HG02973 (cell line): ENCODE measurements around the gene KRTAP19-5.
"Not testable (repeated sequence)": the region's sequence is repeated elsewhere in the genome, so short reads cannot be mapped to it uniquely, and the experiment has no call there.

Experiments
- ATAC-seq: cut with Tn5 transposase; IDR thresholded peaks from one replicate; pipeline ENCODE4 v1.9.1; 2021; ENCODE audit warnings: moderate library complexity; ENCODE audit not compliant: unreplicated experiment

KRTAP19-5 gene

GRCh38 chr21:30502041-30502440 lies at the start of gene KRTAP19-5:
TSS of gene KRTAP19-5 (minus strand) at chr21:30502141. CDS start at chr21:30502090, 51 bp downstream.
- ATAC-seq = no peak

- ATAC-seq = no peak
Measured at GRCh38 chr21:30541764-30542163, 39.8 kb upstream of the KRTAP19-5 start, which contains the start of gene KRTAP19-6. TSS of gene KRTAP19-6 (minus strand) at chr21:30541864. CDS start at chr21:30541833, 31 bp downstream.

- no peak for ATAC-seq
Measured at GRCh38 chr21:30518876-30519275, 16.9 kb upstream of the KRTAP19-5 start.

GRCh38 chr21:30515681-30516080 lies 13.7 kb upstream of the KRTAP19-5 start:
- ATAC-seq = no peak

GRCh38 chr21:30505621-30506205 lies 3.8 kb upstream of the KRTAP19-5 start:
- ATAC-seq = not testable (repeated sequence)

GRCh38 chr21:30497065-30497464 lies 4.9 kb downstream of the KRTAP19-5 start, which contains the start of gene KRTAP19-4:
TSS of gene KRTAP19-4 (minus strand) at chr21:30497165. CDS start at chr21:30497110, 55 bp downstream.
- ATAC-seq = no peak

GRCh38 chr21:30491963-30492428 lies 9.9 kb downstream of the KRTAP19-5 start, which contains the start of gene KRTAP19-3:
TSS of gene KRTAP19-3 (minus strand) at chr21:30492013. CDS start at chr21:30491957, 56 bp downstream.
- ATAC-seq = no peak

- ATAC-seq = no peak
Measured at GRCh38 chr21:30487336-30487735, 14.6 kb downstream of the KRTAP19-5 start, which contains the start of gene KRTAP19-2. TSS of gene KRTAP19-2 (minus strand) at chr21:30487436. CDS start at chr21:30487348, 88 bp downstream.

- no peak for ATAC-seq
Measured at GRCh38 chr21:30486180-30486579, 15.8 kb downstream of the KRTAP19-5 start.

GRCh38 chr21:30482130-30482529 lies 19.8 kb downstream of the KRTAP19-5 start:
- no peak for ATAC-seq

GRCh38 chr21:30480145-30480544 lies 21.8 kb downstream of the KRTAP19-5 start, which contains the start of gene KRTAP19-1:
TSS of gene KRTAP19-1 (minus strand) at chr21:30480367. CDS start at chr21:30480317, 50 bp downstream.
- no peak for ATAC-seq

GRCh38 chr21:30479259-30479658 lies 22.7 kb downstream of the KRTAP19-5 start:
- ATAC-seq = no peak

GRCh38 chr21:30478004-30478403 lies 23.9 kb downstream of the KRTAP19-5 start:
- ATAC-seq = no peak

GRCh38 chr21:30468900-30469714 lies 32.8 kb downstream of the KRTAP19-5 start:
- no peak for ATAC-seq

- ATAC-seq = no peak
Measured at GRCh38 chr21:30463713-30464112, 38.2 kb downstream of the KRTAP19-5 start.
